Transverse colon (tissue), 4 donors: Measurements from ENCODE around the gene MAB21L2.

ENCODE experiments used
- CTCF ChIP-seq, 5 experiments: fragments of 200-600 bp in 3 of 5; fragments of 450-650 bp in 2 of 5; sonication (generic) in 3 of 5; IDR thresholded peaks; 1 replicate in 2 of 5; 2 replicates in 3 of 5; pipeline ENCODE4 v1.5.1; 2016 to 2017; ENCODE audit warnings: antibody characterized with exemption in 5 of 5, inconsistent platforms in 3 of 5, mild to moderate bottlenecking in 2 of 5, moderate library complexity in 1 of 5
- EP300 ChIP-seq: sonication (generic); formaldehyde crosslinking; IDR thresholded peaks from one replicate; pipeline ENCODE4 v1.6.1; 2017; ENCODE audit warnings: antibody characterized with exemption, low read depth
- POLR2A ChIP-seq: fragments of 450-650 bp; IDR thresholded peaks from one replicate; pipeline ENCODE4 v1.6.1; 2016; ENCODE audit warnings: antibody characterized with exemption, mild to moderate bottlenecking, moderate library complexity
- POLR2AphosphoS5 ChIP-seq, 3 donors: sonication (generic); formaldehyde crosslinking; IDR thresholded peaks; one replicate each; pipeline ENCODE4 v1.6.1; 2016; ENCODE audit warnings: antibody characterized with exemption in 3 of 3

DNA sequence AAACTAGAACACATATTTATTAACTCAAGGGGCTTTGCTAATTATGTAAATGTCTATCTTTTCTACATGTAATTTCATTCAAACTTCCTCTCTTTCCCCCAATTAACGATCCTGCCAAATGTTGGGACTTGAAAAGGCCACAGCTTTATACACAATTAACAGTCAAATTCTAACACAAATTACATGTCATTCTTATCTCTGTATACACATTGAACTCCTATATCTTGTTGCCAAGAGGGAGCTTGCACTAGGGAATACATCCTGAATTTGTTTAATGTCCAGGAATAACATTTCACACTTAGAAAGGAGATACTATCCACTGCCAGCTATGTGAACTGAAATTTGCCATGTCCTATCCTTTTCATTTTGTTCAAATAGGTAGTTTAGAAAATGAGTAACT is 38.9 kb upstream of the MAB21L2 start:
- no peak for TF ChIP-seq EP300
- TF ChIP-seq CTCF (IDR thresholded peaks at IDR 0.05) = no peak
- no peak for TF ChIP-seq POLR2AphosphoS5 (IDR thresholded peaks at IDR 0.05)
- TF ChIP-seq POLR2A = no peak
